GM23248 (cell line): ENCODE results near the gene UGGT1.

Experiments used
- EZH2 ChIP-seq: fragments of 200-600 bp; sonication (generic); IDR thresholded peaks from 2 replicates; pipeline ENCODE4 v1.6.1; 2018; ENCODE audit warnings: antibody characterized with exemption, mild to moderate bottlenecking; ENCODE audit not compliant: insufficient read depth, poor library complexity, severe bottlenecking
- EZH2phosphoT487 ChIP-seq: fragments of 200-600 bp; sonication (generic); IDR thresholded peaks from 2 replicates; pipeline ENCODE4 v1.6.1; 2018; ENCODE audit warnings: antibody characterized with exemption, moderate library complexity, mild to moderate bottlenecking, low read depth; ENCODE audit not compliant: insufficient read depth

DNA sequence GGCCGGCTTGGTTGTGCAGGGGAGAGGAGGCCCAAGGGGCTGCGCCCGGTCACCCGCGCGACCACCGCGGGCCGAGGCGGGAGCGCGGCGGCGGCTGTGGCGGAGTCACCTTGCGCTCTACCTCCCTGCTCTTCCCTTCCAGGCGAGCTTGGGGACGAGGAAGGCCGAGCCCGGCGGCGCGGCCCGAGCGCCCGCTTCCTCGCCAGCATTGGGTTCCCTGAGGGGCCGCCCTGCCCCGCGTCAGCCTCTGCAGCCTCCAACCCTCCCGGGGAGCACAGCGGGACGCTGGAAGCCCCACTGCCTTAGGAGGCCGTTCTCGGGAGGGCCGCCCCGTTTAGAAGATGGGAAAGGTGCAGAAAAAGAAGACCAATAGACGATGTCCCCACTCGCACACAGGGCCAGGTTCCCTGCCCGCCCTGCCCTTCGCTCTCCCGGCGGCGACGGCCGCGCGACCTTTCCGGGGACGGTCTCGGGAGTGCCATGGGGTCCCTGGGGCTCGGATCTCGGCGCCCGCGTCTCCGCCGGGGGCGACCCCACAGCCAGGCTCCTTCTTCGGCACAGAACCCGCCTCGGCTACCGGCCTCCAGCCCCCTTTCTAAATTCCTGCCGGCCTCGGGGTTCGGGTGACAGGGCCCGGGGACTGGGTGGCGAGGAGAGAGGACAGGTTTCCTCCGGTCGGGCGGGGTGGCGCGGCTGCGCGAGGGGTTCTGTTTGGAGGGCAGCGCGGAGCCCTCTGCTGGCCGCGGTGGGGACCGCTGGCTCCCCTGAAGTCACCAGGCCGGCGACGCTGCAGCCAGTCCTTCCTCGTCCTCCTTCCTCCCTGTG lies 142.2 kb downstream of the UGGT1 start:
- TF ChIP-seq EZH2phosphoT487 (no peak), EZH2 (no peak)
